Mesothelial cell of epicardium (in vitro differentiated cells): ENCODE data around the gene AK9. TPM values are rescaled to one million over a fixed set of nuclear protein-coding genes. Genes with fewer than 3 reads are reported as not detected.

Source experiments
- DNase-seq, 2 experiments: peaks; one replicate each; pipeline ENCODE4 v3.0.0; 2021; ENCODE audit warnings: low spot score in 2 of 2; ENCODE audit not compliant: unreplicated experiment in 2 of 2
- H3K27ac Mint-ChIP-seq: 2 replicates; pipeline ENCODE4 v1.8.0; 2021; ENCODE audit warnings: mixed read lengths
- H3K27me3 Mint-ChIP-seq: 2 replicates; pipeline ENCODE4 v1.8.0; 2021; ENCODE audit warnings: low read depth, mixed read lengths
- H3K36me3 Mint-ChIP-seq: 2 replicates; pipeline ENCODE4 v1.8.0; 2021; ENCODE audit warnings: mixed read lengths
- H3K4me1 Mint-ChIP-seq: 2 replicates; pipeline ENCODE4 v1.8.0; 2021; ENCODE audit warnings: mixed read lengths
- H3K4me3 Mint-ChIP-seq: 2 replicates; pipeline ENCODE4 v1.8.0; 2021; ENCODE audit warnings: mild to moderate bottlenecking, moderate library complexity, mixed read lengths
- H3K9me3 Mint-ChIP-seq: 2 replicates; pipeline ENCODE4 v1.8.0; 2021; ENCODE audit warnings: mixed read lengths
- total RNA-seq: library from RNA; stranded (reverse); gene quantifications from 3 replicates; pipeline ENCODE4 v1.2.1, GENCODE V29; 2021
- TF ChIP-seq, protein P1 (sequence below): fragments of 200-600 bp; sonication (generic); IDR thresholded peaks from one replicate; pipeline ENCODE4 v1.5.0; 2021; ENCODE audit warnings: antibody characterized with exemption; ENCODE audit not compliant: unreplicated experiment

AK9 gene
- total RNA-seq, 1 donor from 2014 or later = 6.7 TPM

DNA sequence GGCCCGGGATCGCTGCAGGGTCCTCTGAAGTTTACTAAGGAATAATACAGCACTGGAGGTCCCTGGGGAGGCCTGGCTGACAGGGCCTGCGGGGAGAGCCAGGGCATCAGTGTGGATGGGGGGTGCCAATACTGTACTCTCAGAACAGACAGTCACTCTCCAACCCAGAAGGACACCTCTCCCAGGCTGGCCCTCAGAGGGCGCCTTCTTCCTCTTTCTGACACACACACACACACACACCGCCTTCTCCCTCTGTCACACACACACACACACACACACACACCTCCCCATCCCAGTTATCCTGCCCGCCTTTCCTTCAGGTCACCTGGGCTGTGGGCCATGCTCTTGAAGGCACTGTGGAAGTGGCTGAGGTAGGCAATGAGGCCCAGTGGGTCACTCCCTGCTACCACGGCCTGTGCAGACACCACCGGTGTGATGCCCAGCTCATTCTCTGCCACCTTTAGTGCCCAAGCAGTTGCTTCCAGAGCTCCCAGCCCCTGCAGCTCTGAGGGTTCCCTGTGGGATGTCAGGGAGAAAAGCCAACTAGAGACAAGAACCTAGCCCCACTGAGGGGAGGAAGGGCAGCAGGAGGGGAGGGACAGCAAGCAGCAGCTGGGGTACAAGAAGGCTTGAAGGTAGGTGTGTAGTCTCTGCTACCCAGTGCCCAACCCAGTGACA lies 243.0 kb downstream of the AK9 start:
- H3K9me3 Mint-ChIP-seq = no peaks in the 10 kb centered on the region
- TF ChIP-seq, protein P1, sequence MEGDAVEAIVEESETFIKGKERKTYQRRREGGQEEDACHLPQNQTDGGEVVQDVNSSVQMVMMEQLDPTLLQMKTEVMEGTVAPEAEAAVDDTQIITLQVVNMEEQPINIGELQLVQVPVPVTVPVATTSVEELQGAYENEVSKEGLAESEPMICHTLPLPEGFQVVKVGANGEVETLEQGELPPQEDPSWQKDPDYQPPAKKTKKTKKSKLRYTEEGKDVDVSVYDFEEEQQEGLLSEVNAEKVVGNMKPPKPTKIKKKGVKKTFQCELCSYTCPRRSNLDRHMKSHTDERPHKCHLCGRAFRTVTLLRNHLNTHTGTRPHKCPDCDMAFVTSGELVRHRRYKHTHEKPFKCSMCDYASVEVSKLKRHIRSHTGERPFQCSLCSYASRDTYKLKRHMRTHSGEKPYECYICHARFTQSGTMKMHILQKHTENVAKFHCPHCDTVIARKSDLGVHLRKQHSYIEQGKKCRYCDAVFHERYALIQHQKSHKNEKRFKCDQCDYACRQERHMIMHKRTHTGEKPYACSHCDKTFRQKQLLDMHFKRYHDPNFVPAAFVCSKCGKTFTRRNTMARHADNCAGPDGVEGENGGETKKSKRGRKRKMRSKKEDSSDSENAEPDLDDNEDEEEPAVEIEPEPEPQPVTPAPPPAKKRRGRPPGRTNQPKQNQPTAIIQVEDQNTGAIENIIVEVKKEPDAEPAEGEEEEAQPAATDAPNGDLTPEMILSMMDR = no peak
- H3K36me3 Mint-ChIP-seq = peaks cover 5% of the 10 kb centered on the region
- no peak overlapping the region for H3K4me3 Mint-ChIP-seq
- no peaks in the 10 kb centered on the region for H3K27me3 Mint-ChIP-seq
- no peak for DNase-seq
- no peaks in the 10 kb centered on the region for H3K4me1 Mint-ChIP-seq
- H3K27ac Mint-ChIP-seq = no peak overlapping the region

DNA sequence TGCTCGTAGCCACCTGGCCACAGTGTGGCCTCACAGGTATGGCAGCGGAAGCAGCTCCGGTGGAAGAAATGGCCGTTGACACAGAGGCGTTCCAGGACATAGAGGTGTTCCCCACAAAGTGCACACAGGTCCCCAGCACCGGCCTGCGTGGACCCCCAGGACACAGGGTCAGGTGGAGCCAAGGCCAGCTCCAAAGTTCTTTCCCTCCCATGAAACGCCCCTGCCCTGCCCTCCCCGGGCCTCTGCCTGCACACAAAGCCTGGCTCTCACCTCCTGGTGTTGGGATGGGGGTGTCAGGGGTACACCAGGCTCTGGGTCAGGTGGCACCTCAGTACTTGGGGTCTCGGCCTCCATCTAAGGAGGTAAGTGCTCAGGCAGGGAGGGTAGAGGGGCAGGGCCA lies 243.9 kb downstream of the AK9 start:
- no peak for DNase-seq
- H3K36me3 Mint-ChIP-seq = peaks cover 5% of the 10 kb centered on the region
- TF ChIP-seq, protein P1 = no peak
- H3K9me3 Mint-ChIP-seq = no peaks in the 10 kb centered on the region
- peaks cover 4% of the 10 kb centered on the region for H3K4me1 Mint-ChIP-seq
- H3K27me3 Mint-ChIP-seq = no peaks in the 10 kb centered on the region
- H3K27ac Mint-ChIP-seq = no peak overlapping the region
- no peak overlapping the region for H3K4me3 Mint-ChIP-seq

DNA sequence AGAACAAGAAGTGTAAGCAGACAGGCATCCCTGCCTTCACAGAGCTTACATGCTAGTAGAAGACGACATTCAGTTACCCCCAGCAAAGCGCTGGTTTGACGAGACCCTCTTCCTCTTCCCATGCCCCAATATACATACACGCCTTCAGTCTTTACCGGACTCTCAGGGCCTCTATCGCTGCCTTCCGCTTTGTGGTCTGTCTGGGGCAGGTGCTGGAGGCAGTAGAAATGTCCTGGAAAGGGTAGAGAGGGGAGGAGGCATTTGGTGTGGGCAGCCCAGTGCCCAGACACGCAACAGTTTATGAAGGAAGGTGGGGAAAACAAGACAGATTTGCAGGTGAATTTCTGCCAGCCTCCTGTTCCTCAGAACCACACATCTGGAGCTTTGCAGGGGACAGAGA lies 244.5 kb downstream of the AK9 start:
- DNase-seq = no peak
- Mint-ChIP-seq H3K9me3 (no peaks in the 10 kb centered on the region), H3K27me3 (no peaks in the 10 kb centered on the region), H3K36me3 (peaks cover 5% of the 10 kb centered on the region), H3K4me3 (no peak overlapping the region), H3K27ac (no peak overlapping the region), H3K4me1 (peaks cover 9% of the 10 kb centered on the region)
- TF ChIP-seq, protein P1 = no peak

DNA sequence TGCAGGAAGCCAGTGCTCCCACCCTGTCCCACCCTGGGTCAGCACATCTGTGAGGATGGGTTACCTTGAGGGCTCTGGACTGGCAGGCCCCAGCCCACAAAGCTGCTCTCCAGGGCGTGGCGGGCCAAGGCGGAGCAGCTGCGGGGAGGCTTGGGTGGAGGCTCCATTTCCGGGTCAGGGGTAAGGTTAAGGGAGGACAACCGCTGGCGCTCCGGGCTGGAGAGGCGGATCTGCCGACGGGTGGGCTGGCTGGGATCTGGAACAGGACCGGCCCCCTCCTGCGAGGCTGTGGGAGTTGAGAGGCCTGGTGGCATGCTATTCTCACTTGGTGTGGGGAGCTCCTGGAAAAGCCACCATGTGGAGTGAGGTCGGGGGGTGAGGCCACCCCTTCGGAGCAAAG lies 244.9 kb downstream of the AK9 start:
- Mint-ChIP-seq H3K9me3 (no peaks in the 10 kb centered on the region), H3K27ac (no peak overlapping the region)

DNA sequence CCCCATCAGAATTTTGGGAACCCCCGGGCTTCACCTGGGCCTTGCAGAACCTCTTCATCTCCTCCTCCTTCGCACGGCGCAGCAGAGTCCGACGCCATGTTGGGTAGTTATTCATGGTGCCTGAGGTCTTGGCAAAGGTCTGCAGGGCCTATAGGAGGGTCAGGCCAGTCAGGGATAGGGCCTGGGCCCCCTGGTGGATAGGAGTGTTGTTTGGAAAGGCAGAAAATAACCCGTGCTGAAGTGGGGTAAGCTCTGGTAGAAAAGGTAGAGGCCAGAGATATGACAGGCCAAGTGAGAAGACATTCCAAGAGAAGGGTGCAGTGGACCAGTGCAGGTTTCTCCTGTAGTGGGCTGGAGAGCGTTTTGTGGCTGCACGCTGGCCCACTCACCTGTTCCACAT lies 245.6 kb downstream of the AK9 start:
- Mint-ChIP-seq H3K36me3 (peaks cover 5% of the 10 kb centered on the region), H3K27me3 (no peaks in the 10 kb centered on the region), H3K27ac (no peak overlapping the region), H3K4me1 (peaks cover 14% of the 10 kb centered on the region), H3K9me3 (no peaks in the 10 kb centered on the region), H3K4me3 (no peak overlapping the region)
- TF ChIP-seq, protein P1 = no peak
- DNase-seq = no peak

More for the DNA sequence above, 244.9 kb downstream of the AK9 start:
- TF ChIP-seq, protein P1 = no peak
- no peak overlapping the region for H3K4me3 Mint-ChIP-seq
- H3K36me3 Mint-ChIP-seq = peaks cover 5% of the 10 kb centered on the region
- peaks cover 14% of the 10 kb centered on the region for H3K4me1 Mint-ChIP-seq
- H3K27me3 Mint-ChIP-seq = no peaks in the 10 kb centered on the region
- DNase-seq = no peak
